HCT116 (cell line): ENCODE results near the gene NINJ2.

Experiments used
- CTCF ChIP-seq, 3 experiments: fragments of 200-600 bp in 1 of 3; sonication (generic) in 1 of 3; IDR thresholded peaks in 2 of 3; conservative IDR thresholded peaks in 1 of 3; 2 replicates each; pipeline ENCODE4 v1.5.1; 2012 to 2017; ENCODE audit warnings: low read depth in 2 of 3, low read length in 2 of 3, antibody characterized with exemption in 1 of 3, borderline replicate concordance in 1 of 3, control low read depth in 1 of 3, mild to moderate bottlenecking in 1 of 3, mixed read lengths in 1 of 3, mixed run types in 1 of 3, moderate library complexity in 1 of 3; ENCODE audit not compliant: insufficient read depth in 1 of 3
- JUND ChIP-seq: IDR thresholded peaks from 2 replicates; pipeline ENCODE4 v1.6.1; 2012
- POLR2A ChIP-seq: IDR thresholded peaks from 2 replicates; pipeline ENCODE4 v1.7.0; 2011; ENCODE audit warnings: borderline replicate concordance; ENCODE audit not compliant: insufficient read depth, insufficient read length; ENCODE audit errors: extremely low read depth
- REST ChIP-seq: IDR thresholded peaks from 2 replicates; pipeline ENCODE4 v1.6.1; 2012; ENCODE audit warnings: low read depth
- SIN3A ChIP-seq: IDR thresholded peaks from 2 replicates; pipeline ENCODE4 v1.6.1; 2012; ENCODE audit warnings: low read depth
- SP1 ChIP-seq: IDR thresholded peaks from 2 replicates; pipeline ENCODE4 v1.6.1; 2012; ENCODE audit warnings: low read depth
- SRF ChIP-seq: IDR thresholded peaks from 2 replicates; pipeline ENCODE4 v1.6.1; 2012; ENCODE audit warnings: low read depth
- YY1 ChIP-seq: IDR thresholded peaks from 2 replicates; pipeline ENCODE4 v1.6.1; 2011; ENCODE audit warnings: low read length, low read depth, moderate library complexity, mild to moderate bottlenecking; ENCODE audit not compliant: insufficient replicate concordance; ENCODE audit errors: extremely low read depth

- TF ChIP-seq POLR2A (no peak), CTCF (IDR thresholded peaks at IDR 0.05 in 2 of 3, conservative IDR thresholded peaks at IDR 0.05 in 1 of 3; ENCODE audit: borderline replicate concordance in 1 of 3, insufficient read depth in 1 of 3, low read depth in 2 of 3, low read length in 2 of 3) (no peak), SP1 (no peak), JUND (no peak), YY1 (no peak), SRF (no peak), SIN3A (no peak), REST (no peak)
Measured at GRCh38 chr12:547883-548470, 115.3 kb downstream of the NINJ2 start.
